Suprapubic skin (tissue), 4 donors: Measurements from ENCODE around the gene OTUD7B. TPM values are rescaled to one million over a fixed set of nuclear protein-coding genes. Genes with fewer than 3 reads are reported as not detected.

ENCODE experiments used
- DNase-seq, 2 donors: peaks; one replicate each; pipeline ENCODE4 v3.0.0-alpha.2; 2019; ENCODE audit warnings: low spot score in 2 of 2
- H3K27ac ChIP-seq: fragments of 200-600 bp; sonication (generic); one replicate; pipeline ENCODE4 v1.5.1; 2019
- H3K27me3 ChIP-seq: fragments of 200-600 bp; sonication (generic); one replicate; pipeline ENCODE4 v1.5.1; 2019
- H3K36me3 ChIP-seq: fragments of 200-600 bp; sonication (generic); one replicate; pipeline ENCODE4 v1.5.1; 2019
- H3K4me1 ChIP-seq: fragments of 200-600 bp; sonication (generic); one replicate; pipeline ENCODE4 v1.5.1; 2019
- H3K4me3 ChIP-seq: fragments of 200-600 bp; sonication (generic); one replicate; pipeline ENCODE4 v1.5.1; 2019; ENCODE audit warnings: mild to moderate bottlenecking
- H3K9me3 ChIP-seq: fragments of 200-600 bp; sonication (generic); one replicate; pipeline ENCODE4 v1.5.1; 2019
- EP300 ChIP-seq: sonication (generic); formaldehyde crosslinking; IDR thresholded peaks from one replicate; pipeline ENCODE4 v1.6.1; 2017; ENCODE audit warnings: antibody characterized with exemption
- POLR2A ChIP-seq, 2 donors: fragments of 450-650 bp; IDR thresholded peaks; one replicate each; pipeline ENCODE4 v1.6.1; 2017; ENCODE audit warnings: antibody characterized with exemption in 2 of 2, mild to moderate bottlenecking in 2 of 2, moderate library complexity in 2 of 2
- POLR2AphosphoS5 ChIP-seq, 3 donors: sonication (generic); formaldehyde crosslinking; IDR thresholded peaks; one replicate each; pipeline ENCODE4 v1.6.1; 2017; ENCODE audit warnings: antibody characterized with exemption in 3 of 3
- WGBS: methylation state at CpG from one replicate; pipeline ENCODE4 v1.1.5; 2018; 5-methylcytosine and 5-hydroxymethylcytosine counted together
- total RNA-seq, 4 donors: library from RNA; depleted of rRNA; stranded (reverse); fragments of >200 nt; gene quantifications; one replicate each; pipeline ENCODE4 v1.1.0, GENCODE V29; 2016
- TF ChIP-seq, protein P1 (sequence below), 2 donors: fragments of 200-600 bp in 1 of 2; fragments of 450-650 bp in 1 of 2; sonication (generic) in 1 of 2; IDR thresholded peaks; one replicate each; pipeline ENCODE4 v1.5.1; 2016 to 2019; ENCODE audit warnings: antibody characterized with exemption in 2 of 2, mild to moderate bottlenecking in 1 of 2, moderate library complexity in 1 of 2

OTUD7B gene
- total RNA-seq, 4 donors from 2014 or later = 11.0 to 19.2 (median 15.0) TPM

GRCh38 chr1:149927056-149927562 lies 83.4 kb downstream of the OTUD7B start:
- TF ChIP-seq, protein P1, sequence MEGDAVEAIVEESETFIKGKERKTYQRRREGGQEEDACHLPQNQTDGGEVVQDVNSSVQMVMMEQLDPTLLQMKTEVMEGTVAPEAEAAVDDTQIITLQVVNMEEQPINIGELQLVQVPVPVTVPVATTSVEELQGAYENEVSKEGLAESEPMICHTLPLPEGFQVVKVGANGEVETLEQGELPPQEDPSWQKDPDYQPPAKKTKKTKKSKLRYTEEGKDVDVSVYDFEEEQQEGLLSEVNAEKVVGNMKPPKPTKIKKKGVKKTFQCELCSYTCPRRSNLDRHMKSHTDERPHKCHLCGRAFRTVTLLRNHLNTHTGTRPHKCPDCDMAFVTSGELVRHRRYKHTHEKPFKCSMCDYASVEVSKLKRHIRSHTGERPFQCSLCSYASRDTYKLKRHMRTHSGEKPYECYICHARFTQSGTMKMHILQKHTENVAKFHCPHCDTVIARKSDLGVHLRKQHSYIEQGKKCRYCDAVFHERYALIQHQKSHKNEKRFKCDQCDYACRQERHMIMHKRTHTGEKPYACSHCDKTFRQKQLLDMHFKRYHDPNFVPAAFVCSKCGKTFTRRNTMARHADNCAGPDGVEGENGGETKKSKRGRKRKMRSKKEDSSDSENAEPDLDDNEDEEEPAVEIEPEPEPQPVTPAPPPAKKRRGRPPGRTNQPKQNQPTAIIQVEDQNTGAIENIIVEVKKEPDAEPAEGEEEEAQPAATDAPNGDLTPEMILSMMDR (IDR thresholded peaks at IDR 0.05) = no peak
- no peak for TF ChIP-seq POLR2AphosphoS5 (IDR thresholded peaks at IDR 0.05)
- TF ChIP-seq POLR2A (IDR thresholded peaks at IDR 0.05) = no peak
- no peak for TF ChIP-seq EP300
- Histone ChIP-seq H3K4me3 (peak overlapping the region; percentile 97), H3K9me3 (no peaks in the 10 kb centered on the region), H3K36me3 (peaks cover 55% of the 10 kb centered on the region), H3K4me1 (peaks cover 32% of the 10 kb centered on the region), H3K27me3 (no peaks in the 10 kb centered on the region), H3K27ac (peak overlapping the region; percentile 96)
- 1% methylated on average over 10 of the region's 10 CpGs for WGBS
- DNase-seq = no peak

DNA sequence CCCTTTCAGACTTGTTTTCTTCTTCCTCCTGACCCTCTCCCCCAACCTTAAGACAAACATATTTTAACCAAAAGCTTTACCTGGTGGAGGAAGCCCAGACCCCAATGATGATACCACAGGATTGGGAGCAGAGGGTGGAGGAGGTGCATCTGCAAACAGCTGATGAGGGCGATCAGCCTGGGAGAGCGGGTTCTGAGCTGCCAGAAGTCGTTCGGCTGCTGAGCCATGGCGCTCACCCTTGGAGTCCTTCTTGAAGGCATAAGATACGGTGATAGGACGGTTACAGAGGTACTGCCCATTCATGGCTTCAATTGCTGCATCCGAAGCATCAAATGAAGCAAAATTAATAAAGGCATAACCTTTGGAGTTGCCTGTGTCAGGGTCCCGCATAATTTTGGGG lies 84.2 kb downstream of the OTUD7B start:
- DNase-seq = no peak
- Histone ChIP-seq H3K4me1 (peaks cover 32% of the 10 kb centered on the region), H3K27ac (no peak overlapping the region), H3K27me3 (no peaks in the 10 kb centered on the region), H3K36me3 (peaks cover 55% of the 10 kb centered on the region), H3K9me3 (no peaks in the 10 kb centered on the region), H3K4me3 (peak overlapping the region; percentile 97)
- TF ChIP-seq POLR2AphosphoS5 (IDR thresholded peaks at IDR 0.05) (no peak), POLR2A (IDR thresholded peaks at IDR 0.05) (no peak), EP300 (no peak)
- TF ChIP-seq, protein P1 (IDR thresholded peaks at IDR 0.05) = no peak
- 93% methylated on average over 9 of the region's 9 CpGs for WGBS

DNA sequence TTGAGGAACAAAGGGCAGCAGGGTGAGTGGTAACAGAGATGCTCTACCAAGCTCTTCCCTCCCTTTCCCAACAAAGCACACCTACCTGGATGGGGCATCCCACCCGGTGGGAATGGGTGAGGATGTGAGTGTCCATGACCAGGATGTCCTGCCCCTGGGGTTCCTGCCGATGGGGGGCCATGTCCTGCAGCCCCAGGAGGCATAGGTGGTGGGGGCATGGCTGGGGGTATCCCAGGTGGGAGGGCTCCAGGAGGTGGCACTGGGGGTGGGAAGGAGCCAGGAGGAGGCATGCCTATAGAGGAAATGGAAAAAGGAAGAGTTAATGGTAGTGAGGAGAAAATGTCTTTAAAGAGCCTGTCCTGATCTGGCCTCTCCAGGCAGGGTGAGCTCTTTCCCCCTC lies 84.8 kb downstream of the OTUD7B start:
- Histone ChIP-seq H3K27ac (no peak overlapping the region), H3K27me3 (no peaks in the 10 kb centered on the region), H3K4me3 (no peak overlapping the region), H3K36me3 (peaks cover 52% of the 10 kb centered on the region), H3K9me3 (no peaks in the 10 kb centered on the region), H3K4me1 (peaks cover 32% of the 10 kb centered on the region)
- no peak for DNase-seq
- WGBS = 78% methylated on average over 2 of the region's 2 CpGs
- TF ChIP-seq, protein P1 (IDR thresholded peaks at IDR 0.05) = no peak
- TF ChIP-seq POLR2A (IDR thresholded peaks at IDR 0.05) (no peak), POLR2AphosphoS5 (IDR thresholded peaks at IDR 0.05) (no peak), EP300 (no peak)

DNA sequence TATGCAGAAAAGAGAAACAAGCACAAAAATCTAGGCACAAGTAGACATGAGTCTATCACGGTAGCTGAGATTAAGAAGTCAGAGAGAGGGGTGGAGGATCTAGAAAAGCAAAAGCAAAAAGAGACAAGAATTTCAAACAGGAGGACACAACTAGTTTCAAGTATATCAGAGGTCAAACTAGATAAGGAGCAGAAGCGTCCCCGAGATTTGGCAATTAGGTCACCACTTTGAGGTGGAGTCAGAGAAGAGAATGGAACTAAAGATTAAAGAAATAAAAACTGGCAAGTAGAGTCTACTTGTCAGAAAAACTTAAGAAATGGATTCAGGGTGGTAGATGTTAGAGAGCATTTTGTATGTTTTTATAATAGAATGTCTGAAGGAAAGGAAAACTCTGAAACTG lies 85.2 kb downstream of the OTUD7B start:
- 83% methylated on average over 3 of the region's 3 CpGs for WGBS
- no peak for DNase-seq
- Histone ChIP-seq H3K27me3 (no peaks in the 10 kb centered on the region), H3K4me3 (no peak overlapping the region), H3K27ac (no peak overlapping the region), H3K4me1 (peaks cover 32% of the 10 kb centered on the region), H3K36me3 (peaks cover 48% of the 10 kb centered on the region), H3K9me3 (no peaks in the 10 kb centered on the region)
- no peak for TF ChIP-seq POLR2A (IDR thresholded peaks at IDR 0.05)
- TF ChIP-seq EP300 = no peak
- no peak for TF ChIP-seq POLR2AphosphoS5 (IDR thresholded peaks at IDR 0.05)
- TF ChIP-seq, protein P1 (IDR thresholded peaks at IDR 0.05) = no peak

- H3K36me3 ChIP-seq = peaks cover 42% of the 10 kb centered on the region
Observed at GRCh38 chr1:149923626-149924025, 86.9 kb downstream of the OTUD7B start.

More at GRCh38 chr1:149923626-149924025, 86.9 kb downstream of the OTUD7B start:
- Histone ChIP-seq H3K9me3 (no peaks in the 10 kb centered on the region), H3K27ac (no peak overlapping the region), H3K27me3 (no peaks in the 10 kb centered on the region), H3K4me3 (no peak overlapping the region), H3K4me1 (peaks cover 31% of the 10 kb centered on the region)
- DNase-seq = no peak
- WGBS = 81% methylated on average over 10 of the region's 10 CpGs
- TF ChIP-seq, protein P1 (IDR thresholded peaks at IDR 0.05) = no peak
- TF ChIP-seq POLR2AphosphoS5 (IDR thresholded peaks at IDR 0.05) (no peak), POLR2A (IDR thresholded peaks at IDR 0.05) (no peak), EP300 (no peak)
